GM21515 (cell line): Measurements from ENCODE around the gene RFXANK.
"Not testable (repeated sequence)": the region's sequence is repeated elsewhere in the genome, so short reads cannot be mapped to it uniquely, and the experiment has no call there.

Source experiments
- ATAC-seq: cut with Tn5 transposase; IDR thresholded peaks from one replicate; pipeline ENCODE4 v1.9.1; 2021; ENCODE audit not compliant: unreplicated experiment

The RFXANK gene

DNA sequence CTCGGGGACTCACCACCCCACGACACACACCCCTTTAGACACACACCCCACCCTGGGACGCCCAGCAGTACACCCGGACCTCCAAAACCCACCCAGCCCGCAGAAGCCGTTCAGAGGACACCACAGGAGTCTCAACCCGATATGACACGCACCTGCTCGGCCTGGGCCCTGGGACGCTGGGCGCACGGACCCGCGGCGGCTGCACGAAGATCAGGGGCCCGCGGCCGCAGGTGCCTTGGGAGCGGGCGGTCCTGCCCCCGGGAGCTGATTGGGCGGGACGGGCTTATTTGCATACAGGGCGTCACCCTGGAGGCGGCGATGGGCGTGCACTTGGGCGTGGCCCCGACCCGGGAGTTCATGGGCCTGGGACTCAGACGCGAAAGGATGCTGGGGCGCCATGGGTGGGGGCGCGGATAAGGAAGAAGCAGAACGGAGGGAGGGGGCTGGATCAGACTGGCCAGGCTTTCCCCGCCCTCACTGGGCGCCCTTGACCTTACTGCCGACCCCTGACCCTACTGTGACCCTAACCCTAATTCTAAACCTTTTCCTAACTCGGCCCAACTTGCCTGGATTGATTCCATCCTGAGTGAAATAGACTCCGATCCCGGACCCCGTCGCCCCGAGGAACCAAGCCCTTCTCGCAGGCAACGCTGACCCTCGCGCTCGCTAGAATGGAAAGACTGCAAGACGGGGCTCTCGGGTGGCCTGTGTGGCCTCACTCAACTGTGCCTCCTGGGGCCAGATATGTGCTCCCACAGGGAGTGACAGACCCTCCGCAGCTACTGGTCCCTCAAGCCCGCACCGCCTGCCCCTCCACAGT lies 21.8 kb upstream of the RFXANK start, which contains the start of gene MEF2B:
MEF2B (minus strand) TSS at position 211 of the 820 bp plus-strand sequence. CDS start 19,528 bp downstream, outside the sequence.
- ATAC-seq: peak; percentile 76

DNA sequence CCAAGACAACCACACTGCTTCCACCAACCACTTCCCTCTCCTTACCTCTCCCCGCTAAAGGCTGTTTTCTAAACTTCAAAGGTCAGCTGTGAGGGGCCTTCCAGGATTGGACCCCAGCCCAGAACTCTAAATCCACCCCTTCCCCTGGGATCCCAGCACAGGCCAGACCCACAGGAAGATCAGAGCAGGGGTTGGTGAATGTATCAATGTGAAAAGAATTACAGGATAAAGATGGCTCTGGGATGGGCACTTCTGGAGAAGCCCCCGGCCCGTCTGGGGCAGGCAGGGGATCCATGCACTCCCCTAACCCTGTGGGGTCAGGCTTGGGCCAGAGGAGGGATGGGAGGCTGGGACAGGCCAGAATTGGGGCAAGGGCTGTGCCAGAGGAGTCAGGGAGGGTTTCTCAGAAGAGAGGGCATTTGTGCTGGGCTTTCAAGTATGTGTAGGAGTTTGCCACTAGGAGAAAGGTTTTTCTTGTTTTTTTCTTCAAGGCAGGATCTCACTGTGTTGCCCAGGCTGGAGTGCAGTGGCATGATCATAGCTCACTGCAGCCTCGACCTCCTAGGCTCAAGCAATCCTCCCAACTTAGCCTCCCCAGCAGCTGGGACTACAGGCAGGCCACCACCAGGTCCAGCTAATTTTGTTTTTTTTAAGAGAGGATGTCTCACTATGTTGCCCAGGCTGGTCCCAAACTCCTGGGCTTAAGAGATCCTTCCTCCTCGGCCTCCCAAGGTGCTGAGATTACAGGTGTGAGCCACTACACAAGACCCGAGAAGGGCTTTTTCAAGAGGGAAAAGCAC lies 21.0 kb upstream of the RFXANK start:
- no peak for ATAC-seq

DNA sequence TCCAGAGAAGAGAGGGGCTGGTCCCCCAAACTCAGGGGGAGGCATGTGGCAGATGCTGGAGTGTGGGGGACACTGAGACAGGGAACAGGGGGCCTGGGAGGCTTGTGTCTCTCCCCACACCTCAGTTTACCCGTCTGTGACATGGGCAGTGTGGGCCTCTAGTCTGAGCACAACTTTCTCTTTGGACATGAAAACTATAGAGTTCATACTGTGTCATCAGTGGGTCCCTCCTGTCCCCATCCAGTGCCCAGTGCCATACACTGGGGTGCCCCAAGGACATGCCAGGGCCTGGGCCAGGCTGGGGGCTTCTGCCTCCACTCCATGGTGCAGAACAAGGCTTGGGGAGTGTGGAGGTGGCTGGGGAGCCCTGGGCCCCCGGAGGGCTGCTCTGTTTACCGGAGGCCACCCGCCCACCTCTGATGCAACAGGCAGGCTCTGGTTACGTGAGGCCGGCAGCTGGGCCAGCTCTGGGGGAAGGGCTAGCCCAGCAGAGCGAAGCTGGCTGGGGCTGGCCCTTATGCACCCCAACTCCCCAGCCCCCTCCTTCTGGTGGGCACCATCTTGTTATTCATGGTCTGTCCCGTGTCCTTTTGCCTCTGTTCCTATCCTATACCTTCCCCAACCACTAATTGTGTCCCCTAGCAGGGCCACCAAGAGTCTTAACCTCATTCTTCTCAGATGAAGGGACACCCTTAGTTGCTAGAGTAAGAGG lies 20.1 kb upstream of the RFXANK start:
- no peak for ATAC-seq

DNA sequence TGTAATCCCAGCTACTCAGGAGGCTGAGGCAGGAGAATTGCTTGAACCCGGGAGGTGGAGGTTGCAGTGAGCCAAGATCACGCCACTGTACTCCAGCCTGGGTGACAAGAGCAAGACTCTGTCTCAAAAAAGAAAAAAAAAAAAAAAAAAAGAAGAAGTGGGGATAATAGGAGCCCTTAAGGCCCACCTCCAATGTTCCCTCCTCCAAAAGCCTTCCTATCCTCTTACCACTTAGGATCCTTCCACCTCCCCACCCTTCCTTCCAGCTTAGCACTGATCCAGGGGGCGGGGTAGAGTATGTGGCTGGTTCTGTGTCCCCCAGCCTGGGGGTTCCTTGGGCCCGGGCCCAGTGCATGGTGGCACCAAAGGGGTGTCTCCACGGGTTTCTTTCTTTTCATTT lies 18.8 kb upstream of the RFXANK start:
- not testable (repeated sequence) for ATAC-seq

DNA sequence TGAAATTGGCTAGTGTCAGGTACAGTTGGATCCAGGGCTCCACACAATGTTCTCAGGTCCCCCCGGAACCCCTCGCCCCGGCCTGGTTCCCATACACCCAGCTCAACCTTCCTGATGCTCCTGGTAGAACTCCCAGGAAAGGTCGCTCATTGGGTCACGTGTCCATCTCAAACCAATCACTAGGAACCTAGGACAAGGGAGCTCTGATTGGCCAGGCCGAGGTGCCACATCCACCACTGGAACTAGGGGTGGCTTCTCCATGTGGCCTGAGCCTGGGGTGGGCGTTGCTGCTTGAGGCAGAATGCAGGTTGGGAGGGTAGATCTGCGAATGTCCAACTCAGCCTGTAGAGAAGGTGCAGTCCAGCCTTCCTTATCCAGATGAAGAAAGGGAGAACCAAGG lies 15.1 kb upstream of the RFXANK start:
- ATAC-seq: no peak

DNA sequence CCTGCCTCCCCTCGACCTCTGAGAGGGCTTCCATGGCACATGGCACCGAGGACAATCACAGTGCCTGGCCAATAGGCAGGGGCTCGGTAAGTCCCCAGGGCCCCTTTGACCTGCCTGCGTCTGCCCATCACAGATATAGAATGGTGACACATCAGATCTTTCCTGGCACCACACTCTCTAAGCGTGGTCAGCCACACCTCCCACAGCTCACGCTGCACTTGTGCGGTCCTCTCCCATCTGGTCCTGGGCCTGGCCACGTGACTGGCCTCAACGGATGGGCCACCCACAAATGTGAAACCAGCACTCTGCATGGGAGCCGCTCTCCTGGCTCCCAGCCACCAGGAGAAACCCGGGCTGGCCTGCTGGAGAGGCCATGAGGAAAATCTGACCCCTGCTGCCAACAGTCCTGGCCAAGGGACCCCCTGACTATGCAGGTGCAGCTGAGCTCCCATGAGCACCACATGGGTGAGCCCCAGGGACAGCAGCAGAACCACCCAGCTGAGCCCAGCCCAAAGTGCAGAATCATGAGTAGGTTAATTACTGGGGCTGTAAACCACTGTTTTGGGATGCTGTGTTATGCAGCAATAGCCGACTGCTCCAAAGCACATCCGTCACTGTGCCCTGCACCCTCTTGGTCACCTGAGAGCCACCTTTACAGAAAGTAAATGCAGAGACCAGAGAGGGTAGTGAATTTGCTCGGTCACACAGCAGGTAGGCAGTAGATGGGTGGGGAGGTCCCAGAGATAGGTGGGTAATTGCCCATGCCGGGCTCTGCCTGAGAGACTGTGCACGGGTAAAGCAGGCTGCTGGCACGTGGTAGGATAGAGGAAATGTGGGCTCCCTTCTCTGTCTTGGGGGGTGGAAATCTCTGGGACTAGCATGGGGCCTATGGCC lies 12.3 kb upstream of the RFXANK start:
- no peak for ATAC-seq

DNA sequence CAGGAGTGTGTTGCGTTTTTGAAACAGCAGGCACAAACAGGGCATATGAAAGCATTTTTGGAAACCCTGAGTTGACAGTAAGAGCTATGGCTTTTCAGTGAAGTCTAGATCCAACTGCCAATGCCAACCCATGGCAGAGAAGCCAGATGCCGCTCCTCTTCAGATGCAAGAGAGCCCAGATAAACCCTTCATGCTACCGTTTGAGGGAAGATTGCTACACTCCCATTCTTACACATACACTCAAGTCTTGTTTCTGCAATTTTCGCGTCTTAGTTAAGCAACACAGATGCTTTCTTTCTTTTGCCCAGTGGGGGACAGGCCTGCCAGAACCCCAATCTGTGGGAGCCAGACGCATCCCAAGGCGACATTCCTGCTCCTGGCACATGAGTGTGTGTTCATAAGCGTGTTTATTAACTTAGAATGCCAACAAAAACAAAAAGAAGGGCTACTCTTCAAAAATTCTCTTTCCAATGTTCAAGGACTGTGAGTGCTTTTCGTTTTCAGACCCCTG lies 10.5 kb upstream of the RFXANK start:
- no peak for ATAC-seq

DNA sequence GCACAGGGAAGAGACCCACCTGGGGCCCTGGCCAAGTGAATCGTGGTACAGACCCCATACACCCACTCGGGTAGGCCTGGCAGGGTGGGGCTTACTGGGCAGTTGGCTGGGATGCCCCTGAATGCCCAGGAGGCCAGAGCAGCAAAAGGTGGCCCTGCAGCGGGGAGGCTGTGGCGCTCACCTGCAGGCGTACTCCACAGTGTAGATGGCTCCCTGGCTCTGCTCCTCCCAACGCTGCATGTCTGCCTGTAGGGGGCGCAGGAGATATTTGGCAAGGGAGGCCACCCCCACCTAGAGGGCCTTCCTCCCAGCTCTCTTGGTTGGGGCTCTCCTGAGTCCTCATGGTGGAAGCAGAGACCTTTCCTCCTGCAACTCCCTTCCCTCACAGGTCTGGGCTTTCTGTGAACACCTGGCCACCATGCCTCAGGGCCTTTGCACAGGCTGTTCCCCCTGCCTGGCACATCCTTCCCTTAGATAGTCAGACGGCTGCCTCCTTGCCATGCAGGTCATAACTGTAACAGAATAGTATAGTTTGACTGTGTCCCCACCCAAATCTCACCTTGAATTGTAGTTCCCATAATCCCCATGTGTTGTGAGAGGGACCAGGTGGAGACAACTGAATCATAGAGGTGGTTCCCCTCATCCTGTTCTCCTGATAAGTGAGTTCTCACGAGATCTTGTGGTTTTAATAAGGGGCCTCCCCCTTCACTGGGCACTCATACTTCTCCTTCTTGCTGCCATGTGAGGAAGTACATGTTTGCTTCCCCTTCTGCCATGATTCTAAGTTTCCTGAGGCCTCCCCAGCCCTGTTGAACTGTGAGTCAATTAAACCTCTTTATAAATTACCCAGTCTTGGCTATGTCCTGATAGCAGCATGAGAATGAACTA lies 6.0 kb upstream of the RFXANK start:
- no peak for ATAC-seq

DNA sequence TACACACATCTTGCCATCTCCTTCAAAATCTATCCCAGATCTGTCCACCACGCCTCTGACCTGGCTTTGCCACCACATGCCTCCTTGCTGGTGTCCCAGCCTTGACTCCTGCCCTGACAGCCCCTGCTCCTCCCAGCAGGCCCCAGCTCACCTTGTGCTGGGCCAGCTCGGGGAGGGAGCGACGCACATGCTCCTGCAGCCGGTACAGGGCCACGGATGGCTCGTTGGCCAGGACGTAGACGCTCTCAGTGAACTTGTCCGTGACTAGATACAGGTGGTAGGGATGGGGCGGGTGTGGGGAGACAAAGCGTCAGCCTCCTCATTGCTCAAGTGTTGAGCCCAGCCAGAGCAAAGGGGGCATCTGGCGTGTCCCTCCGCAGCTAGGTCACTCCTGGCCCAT lies 5.3 kb upstream of the RFXANK start:
- no peak for ATAC-seq

DNA sequence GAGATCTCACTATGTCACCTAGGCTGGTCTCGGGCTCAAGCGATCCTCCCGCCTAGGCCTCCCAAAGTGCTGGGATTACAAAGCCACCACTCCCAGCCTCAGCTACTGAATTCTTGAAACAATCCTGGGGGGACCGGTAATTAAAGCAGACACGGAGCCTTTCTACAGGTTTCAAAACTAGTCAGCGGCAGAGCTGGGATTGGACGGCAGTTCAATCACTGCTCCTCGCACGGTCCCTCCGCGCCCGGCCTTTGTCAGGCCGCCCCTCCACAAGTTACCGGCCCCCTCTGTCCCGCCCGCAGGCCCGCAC lies 335 bp upstream of the RFXANK start:
- ATAC-seq: no peak

DNA sequence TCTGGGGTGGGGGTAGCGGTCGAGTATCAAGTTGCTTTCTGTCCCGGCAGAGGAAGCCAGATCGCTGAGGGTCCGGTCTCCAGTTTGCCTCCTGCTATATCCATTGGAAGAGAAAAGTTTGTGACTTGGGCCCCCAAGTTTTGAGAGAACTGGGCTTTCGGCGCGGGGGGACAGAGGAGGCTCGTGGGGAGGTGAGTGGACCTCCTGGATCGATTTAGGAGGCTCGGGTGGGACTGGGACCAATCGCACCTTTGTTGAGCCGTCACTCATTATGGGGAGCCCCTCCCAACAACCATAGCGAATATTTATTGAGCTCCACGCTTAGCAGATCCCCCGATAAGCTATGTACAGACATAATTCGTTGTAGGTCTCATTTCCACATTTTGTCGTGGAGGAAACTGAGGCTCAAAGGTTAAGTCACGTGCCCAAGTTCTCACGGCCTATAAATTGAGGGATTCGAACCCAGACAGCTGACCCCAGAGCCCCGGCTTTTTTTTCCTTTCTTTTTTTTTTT lies 909 bp downstream of the RFXANK start:
- ATAC-seq: no peak

DNA sequence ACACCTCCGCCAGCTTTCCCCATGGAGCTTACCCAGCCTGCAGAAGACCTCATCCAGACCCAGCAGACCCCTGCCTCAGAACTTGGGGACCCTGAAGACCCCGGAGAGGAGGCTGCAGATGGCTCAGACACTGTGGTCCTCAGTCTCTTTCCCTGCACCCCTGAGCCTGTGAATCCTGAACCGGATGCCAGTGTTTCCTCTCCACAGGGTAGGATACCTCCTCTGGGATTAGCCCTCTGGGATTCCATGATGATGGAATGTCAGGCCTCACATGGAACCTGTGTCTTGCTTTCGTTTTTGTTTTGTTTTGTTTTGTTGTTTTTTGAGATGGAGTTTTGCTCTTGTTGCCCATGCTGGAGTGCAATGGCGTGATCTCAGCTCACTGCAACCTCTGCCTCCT lies 1.9 kb downstream of the RFXANK start:
- ATAC-seq: no peak

DNA sequence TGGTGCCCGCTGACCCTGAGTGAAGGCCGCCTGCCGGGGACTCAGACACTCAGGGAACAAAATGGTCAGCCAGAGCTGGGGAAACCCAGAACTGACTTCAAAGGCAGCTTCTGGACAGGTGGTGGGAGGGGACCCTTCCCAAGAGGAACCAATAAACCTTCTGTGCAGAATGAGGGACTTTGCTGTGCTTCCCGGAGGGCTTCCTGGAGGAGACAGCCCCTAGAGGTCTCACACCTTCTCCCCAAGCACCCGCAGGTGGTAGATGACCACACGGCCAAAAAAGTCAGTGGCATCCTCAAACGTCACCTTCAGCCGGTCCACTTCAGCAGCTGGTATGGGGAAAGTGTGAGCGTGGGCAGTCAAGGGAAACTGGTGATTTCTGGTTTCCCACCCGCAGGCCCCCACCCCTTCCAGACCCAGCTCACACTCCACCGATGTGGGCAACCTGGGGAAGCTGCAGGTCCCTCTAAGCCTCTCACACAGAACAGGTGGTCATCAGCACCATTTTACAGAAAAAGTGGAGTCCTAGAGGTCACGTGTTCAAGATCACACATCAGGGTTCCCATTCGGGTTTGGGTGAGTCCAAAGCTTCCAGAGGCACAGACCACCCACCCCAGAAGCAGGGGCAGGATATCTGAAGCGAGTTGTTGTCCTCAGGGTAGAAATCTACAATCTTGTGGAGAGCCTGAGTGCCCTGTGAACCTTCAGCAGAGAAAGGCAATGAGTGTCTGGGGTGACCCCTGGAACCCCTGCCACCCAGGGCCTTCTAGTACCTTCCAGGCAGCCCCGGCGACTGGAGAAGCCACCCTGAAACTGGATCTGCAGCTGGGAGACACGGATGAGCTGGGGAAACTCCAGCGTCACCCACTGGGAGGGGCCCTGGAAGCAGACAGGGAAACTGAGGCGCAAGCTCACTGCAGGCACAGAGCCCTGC lies 9.9 kb downstream of the RFXANK start:
- no peak for ATAC-seq

DNA sequence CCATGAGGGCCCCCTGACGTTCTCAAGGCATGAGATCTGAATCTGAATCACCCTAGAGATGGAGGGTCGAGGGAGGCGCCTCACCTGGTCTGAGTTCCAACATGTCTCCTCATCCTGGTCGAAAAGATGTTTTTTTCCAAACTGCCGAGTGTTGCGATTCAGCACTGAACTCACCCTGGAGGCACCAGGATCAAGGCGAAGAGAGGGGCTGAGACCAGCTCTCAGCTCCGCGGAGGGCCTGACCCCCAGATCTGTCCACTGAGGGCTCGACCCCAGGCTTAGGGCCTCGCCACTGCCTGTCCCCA lies 10.6 kb downstream of the RFXANK start:
- no peak for ATAC-seq

DNA sequence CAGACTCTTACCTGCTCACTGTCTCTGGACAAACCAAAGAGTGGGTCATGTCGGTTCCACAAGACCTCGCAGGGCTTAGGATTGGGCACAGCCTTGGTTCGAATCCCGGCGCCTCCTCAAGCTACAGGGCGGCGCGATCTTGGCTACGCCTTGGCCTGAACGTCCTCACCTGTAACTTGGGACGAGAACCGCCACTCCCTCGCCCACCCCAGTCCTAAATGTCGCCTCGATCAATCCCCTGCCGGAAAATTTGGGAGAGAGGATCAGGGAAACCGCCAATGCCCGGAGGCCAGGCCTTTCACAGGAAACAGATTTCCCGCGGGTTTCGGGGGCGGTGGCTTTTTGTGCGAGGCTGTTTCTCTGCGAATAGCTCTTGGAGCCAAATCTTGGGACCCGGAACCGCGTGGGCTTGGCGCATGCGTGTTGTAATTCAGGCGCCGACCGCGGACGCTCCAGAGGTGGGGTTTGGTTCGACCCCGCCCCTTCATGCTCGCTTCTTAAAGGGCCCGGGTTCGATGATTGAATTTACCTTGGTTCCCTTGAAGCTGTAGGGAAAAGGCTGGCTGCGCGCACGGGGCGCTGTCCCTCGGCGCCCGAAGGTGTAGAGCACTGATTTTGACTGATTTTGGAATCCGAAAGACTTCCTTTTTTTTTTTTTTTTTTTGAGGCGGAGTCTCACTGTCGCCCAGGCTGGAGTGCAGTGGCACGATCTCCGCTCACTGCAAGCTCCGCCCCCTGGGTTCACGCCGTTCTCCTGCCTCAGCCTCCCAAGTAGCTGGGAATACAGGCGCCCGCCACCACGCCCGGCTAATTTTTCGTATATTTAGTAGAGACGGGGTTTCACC lies 11.2 kb downstream of the RFXANK start, which contains the start of gene NR2C2AP:
NR2C2AP (minus strand) TSS at position 403 of the 845 bp plus-strand sequence; CDS start at position 49, 354 bp downstream.
- ATAC-seq: no peak

DNA sequence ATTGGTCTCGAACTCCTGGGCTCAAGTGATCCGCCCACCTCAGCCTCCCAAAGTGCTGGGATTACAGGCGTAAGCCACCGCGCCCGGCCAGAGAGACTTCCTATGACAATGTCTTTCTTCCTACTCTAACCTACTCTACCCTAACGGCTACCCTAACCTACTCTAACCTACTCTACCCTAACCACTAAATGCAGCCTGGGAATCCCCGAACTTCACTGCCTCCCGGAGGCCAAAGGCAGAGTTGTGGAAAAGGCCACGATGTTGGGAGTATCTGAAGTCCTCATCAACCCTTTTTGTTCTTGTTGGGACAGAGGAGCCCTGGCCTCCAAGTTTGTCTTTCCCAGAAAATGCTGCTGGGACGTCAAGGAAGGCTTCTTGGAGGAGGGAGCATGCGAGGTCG lies 12.1 kb downstream of the RFXANK start:
- ATAC-seq: no peak
